SK-N-SH treated with all-trans-retinoic acid at 6 μM for 48 hours (cell line): ENCODE data around the gene KDM2B.

Experiments
- CREB5 ChIP-seq: fragments of 250-450 bp; sonication (Bioruptor Pico); IDR thresholded peaks from 2 replicates; pipeline ENCODE4 v1.5.1; 2020; ENCODE audit warnings: low read depth, mild to moderate bottlenecking, moderate library complexity
- RARB ChIP-seq: fragments of 250-450 bp; sonication (Bioruptor Pico); IDR thresholded peaks from 2 replicates; pipeline ENCODE4 v1.8.0; 2021; ENCODE audit warnings: mild to moderate bottlenecking, moderate library complexity
- SNAI2 ChIP-seq: fragments of 250-450 bp; sonication (Bioruptor Pico); IDR thresholded peaks from 2 replicates; pipeline ENCODE4 v1.5.0; 2020; ENCODE audit warnings: mild to moderate bottlenecking, moderate library complexity
- ZFP30 ChIP-seq: fragments of 450-650 bp; formaldehyde crosslinking; IDR thresholded peaks from 2 replicates; pipeline ENCODE4 v1.5.0; 2022; ENCODE audit warnings: mild to moderate bottlenecking, moderate library complexity
- ZNF565 ChIP-seq: fragments of 450-650 bp; formaldehyde crosslinking; conservative IDR thresholded peaks from 2 replicates; pipeline ENCODE4 v1.5.0; 2020; ENCODE audit warnings: low read depth, mild to moderate bottlenecking, moderate library complexity

GRCh38 chr12:121600702-121601336 is 20.0 kb upstream of the KDM2B start:
- TF ChIP-seq ZFP30 (CRISPR knock-in tag), result no peak
- TF ChIP-seq RARB (CRISPR knock-in tag), result no peak
- no peak for TF ChIP-seq CREB5 (CRISPR knock-in tag)
- no peak for TF ChIP-seq SNAI2 (CRISPR knock-in tag)
- no peak for TF ChIP-seq ZNF565 (CRISPR knock-in tag)
